Inflammatory macrophage (primary cell): ENCODE measurements around the gene FKRP.
"Not testable (repeated sequence)": the region's sequence is repeated elsewhere in the genome, so short reads cannot be mapped to it uniquely, and the experiment has no call there.

Experiments used
- DNase-seq, 2 donors: peaks; one replicate each; pipeline ENCODE4 v3.0.0-alpha.2; 2020 to 2022

FKRP gene

DNA sequence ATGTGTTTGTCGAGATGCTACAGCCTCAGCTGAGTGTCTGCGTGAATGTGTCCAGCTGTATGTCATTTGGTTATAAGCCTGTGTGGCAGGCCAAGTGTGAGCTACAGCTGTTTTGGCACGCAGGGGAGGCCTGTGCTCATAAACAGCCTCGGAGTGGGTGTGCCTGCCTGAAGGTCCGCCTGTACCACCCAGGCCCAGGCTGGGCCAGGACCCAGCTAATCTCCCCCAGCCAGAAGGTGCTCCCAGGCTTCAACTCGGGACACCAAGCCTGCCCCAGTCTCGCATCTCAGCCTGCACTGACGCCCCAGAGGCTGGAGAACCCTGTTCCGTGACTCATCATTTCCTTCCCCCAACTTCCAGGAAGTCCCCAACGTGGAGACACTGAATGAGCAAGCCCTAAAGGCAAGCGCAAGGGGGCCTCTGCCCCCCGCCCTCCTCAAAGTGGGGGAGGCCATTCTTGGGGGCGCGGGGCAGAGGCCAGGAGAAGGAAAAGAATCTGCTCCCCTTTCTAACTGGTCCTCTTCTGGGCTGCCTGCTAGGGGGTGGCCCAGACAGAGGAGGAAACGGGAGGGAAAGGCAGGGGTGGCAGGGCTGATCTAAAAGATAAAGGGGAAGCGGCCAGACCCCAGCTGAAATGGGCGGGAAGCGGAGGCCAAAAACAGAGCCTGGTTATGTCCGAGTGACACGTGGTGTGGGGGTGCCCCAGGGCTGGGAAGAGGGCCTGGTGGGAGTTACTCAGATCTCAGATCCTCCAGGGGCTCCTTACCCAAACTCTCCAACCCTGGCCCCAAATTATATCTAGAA, 40.6 kb downstream of the FKRP start:
- DNase-seq: peak; percentile 85 to 88

- DNase-seq: no peak
These were observed 41.1 kb downstream of the FKRP start for GRCh38 chr19:46787040-46787330.

DNA sequence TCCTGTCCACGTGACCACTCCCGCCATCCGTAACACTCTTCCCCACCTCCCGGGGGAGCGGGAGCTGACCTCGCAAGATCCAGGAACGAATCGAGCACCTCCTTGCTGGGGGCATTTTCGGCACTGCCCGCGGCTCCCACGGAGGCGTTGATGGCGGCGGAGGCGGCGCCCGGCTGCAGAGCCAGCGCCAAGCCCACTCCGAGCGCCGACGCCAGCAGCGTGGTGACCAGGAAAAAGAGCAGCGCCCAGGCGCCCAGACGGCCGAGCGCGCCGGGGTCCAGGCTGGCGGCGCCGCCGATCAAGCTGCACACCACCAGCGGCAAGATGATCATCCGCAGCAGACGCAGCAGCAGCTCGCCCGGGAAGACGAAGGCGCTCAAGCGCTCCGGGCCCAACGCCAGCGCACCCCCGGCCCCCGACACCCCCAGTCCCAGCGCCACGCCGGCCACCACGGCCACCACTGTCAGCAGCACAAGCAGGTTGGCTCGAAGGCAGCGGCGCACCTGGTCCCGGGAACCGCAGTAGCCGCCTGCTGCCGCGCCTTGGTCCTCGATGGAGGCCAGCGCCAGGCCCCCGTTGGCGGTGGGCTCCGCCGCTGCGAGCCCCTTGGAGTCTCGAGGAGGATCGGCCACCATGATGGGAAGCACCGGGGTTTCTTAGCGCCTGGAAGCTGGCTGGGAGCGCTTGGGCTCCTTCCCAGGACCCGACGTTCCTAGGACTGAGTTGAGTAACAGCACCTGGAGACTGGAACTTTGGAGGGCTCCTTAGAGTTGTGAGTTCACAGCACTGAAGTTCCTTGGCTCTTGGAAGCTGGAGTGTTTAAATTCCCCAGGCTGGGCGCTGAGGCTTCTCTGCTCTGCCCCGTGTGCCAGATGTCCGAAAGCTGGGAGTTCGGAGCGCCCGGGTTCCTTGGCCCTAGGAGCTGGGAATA, 41.7 kb downstream of the FKRP start:
- DNase-seq: peak; percentile 33 to 62

DNA sequence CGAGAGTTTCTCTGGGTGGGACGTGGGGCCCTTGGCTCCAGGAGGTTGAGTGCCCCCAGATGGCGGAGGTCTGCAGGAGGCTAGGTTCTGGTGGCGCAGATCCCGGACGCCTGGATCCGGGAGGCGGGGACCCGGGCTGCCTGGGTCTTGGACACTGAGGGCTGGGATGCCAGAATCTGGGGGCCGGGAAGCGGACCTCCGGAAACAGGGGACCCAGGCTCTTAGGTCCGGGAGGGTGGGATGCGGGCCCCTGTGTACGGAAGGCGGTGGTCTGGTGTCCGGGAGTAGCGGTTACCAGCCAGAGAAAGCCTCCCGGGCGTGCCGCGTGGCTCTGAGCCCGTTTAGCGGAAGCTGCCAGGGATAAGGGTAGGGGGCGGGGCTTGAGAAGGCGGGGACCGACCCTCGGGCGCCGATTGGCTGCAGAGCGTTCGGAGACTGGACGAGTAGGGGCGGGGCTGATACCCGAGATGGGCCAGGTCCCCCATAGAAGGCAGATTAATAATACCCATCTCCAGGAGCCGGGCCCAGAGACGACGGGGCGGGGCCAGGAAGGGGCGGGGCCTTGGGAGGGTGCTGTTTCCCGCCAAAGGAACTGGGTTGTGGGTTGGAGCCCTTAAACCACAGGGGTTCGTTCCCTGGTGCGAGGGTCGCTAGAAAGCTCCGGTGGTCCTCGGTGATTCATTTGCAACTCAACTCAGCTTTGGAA, 42.6 kb downstream of the FKRP start, which contains the start of gene SLC1A5:
TSS of gene SLC1A5 (minus strand) at position 333 of the 706 bp plus-strand sequence. CDS start 629 bp downstream, outside the sequence.
- DNase-seq: peak; percentile 97 to 98

DNA sequence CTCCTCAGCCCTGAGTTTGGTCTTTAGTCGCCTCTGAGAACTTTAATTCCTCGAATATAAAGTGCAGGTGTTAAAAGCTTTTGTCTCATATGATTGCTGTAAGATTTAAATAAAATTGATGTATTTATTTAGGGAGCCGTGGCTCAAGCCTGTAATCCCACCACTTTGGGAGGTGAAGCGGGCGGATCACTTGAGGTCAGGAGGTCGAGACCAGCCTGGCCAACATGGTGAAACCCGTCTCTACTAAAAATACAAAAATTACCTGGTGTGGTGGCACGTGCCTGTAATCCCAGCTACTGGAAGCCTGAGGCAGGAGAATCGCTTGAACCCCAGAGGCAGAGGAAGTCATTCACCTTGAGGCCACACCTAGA, 43.1 kb downstream of the FKRP start:
- no peak for DNase-seq

- DNase-seq: no peak
These were observed 43.5 kb downstream of the FKRP start for GRCh38 chr19:46789371-46789770.

GRCh38 chr19:46791944-46792343, 46.1 kb downstream of the FKRP start:
- no peak for DNase-seq

- no peak for DNase-seq
These were observed 52.0 kb downstream of the FKRP start for GRCh38 chr19:46797881-46798280.

GRCh38 chr19:46798713-46799112, 52.9 kb downstream of the FKRP start:
- no peak for DNase-seq

DNA sequence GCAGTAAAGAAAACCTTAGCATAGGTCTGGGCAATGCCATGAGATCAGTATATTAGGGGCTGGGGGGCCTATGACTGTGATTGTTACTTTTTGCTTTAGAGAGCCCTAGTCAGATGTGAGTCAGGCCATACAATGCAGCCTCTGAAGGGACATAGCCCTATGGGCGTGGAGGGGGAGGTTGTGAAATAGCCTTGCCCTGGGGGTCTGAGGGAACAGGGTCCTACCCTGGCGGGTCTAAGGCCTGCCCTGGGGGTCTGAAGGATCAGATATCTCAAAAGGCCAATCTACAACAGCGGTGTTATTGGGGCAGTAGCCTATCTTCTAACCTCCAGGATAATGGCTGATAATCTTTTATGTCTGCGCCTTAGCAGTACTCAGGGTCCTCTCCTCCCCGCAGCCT, 56.3 kb downstream of the FKRP start:
- no peak for DNase-seq

DNA sequence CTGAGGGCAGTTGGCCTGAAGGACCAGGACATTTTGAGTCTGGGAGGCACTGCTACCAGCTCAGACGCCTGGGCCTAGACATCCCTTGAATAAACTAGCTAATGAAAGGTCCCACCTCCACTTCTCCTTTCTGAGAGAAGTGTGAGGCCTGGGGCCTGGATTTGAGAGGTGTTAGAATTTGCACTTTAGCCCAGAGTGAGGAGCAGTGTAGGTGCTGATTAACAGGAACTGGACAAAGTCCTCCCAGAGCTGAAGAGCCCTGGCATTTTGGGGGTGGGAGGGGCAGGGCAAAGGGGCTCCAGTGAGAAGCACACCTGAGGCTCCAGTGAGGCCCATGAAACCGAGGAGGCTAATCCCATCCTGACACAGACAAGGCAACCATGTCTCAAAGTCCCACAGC, 57.7 kb downstream of the FKRP start:
- peak; percentile 21 to 23 for DNase-seq

DNA sequence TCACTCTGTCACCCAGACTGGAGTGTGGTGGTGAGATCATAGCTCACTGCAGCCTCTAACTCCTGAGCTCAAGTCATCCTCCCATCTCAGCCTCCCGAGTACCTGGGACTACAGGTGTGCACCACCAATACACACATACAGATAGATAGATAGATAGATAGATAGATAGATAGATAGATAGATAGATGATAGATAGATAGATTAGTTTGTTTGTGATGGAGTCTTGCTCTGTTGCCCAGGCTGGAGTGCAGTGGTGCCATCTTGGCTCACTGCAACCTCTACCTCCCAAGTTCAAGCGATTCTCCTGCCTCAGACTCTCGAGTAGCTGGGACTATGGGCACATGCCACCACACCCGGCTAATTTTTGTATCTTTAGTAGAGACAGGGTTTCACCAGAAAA, 58.6 kb downstream of the FKRP start:
- not testable (repeated sequence) for DNase-seq

- DNase-seq: peak; percentile 90 to 97
These were observed 60.8 kb downstream of the FKRP start for GRCh38 chr19:46806656-46807055.
